Hepatocyte (in vitro differentiated cells): ENCODE data around the gene UBTD2. TPM values are rescaled to one million over a fixed set of nuclear protein-coding genes. Genes with fewer than 3 reads are reported as not detected.
A peak's percentile ranks its signal among the peaks of the same experiment; 100 is the strongest.

Experiments
- DNase-seq: peaks from one replicate; pipeline ENCODE4 v3.0.0-alpha.2; 2016; ENCODE audit warnings: low spot score
- H2AFZ ChIP-seq: fragments of 200-600 bp; sonication (generic); 2 replicates; pipeline ENCODE4 v1.6.0; 2016; ENCODE audit warnings: antibody characterized with exemption, mild to moderate bottlenecking
- H3K27ac ChIP-seq: fragments of 200-600 bp; sonication (generic); 2 replicates; pipeline ENCODE4 v1.5.1; 2016; ENCODE audit warnings: mild to moderate bottlenecking
- H3K27me3 ChIP-seq: fragments of 200-600 bp; sonication (generic); 2 replicates; pipeline ENCODE4 v1.6.1; 2016
- H3K36me3 ChIP-seq: fragments of 200-600 bp; sonication (generic); replicated peaks from 2 replicates; pipeline ENCODE4 v1.5.1; 2016; ENCODE audit warnings: low read depth; ENCODE audit not compliant: insufficient read depth
- H3K4me1 ChIP-seq: fragments of 200-600 bp; sonication (generic); 2 replicates; pipeline ENCODE4 v1.5.1; 2016; ENCODE audit warnings: mild to moderate bottlenecking, moderate library complexity; ENCODE audit not compliant: insufficient read depth
- H3K4me2 ChIP-seq: fragments of 200-600 bp; sonication (generic); 2 replicates; pipeline ENCODE4 v1.6.0; 2016
- H3K4me3 ChIP-seq: fragments of 200-600 bp; sonication (generic); 2 replicates; pipeline ENCODE4 v1.5.1; 2016; ENCODE audit warnings: mild to moderate bottlenecking
- H3K79me2 ChIP-seq: fragments of 200-600 bp; sonication (generic); 2 replicates; pipeline ENCODE4 v1.6.0; 2017; ENCODE audit warnings: mild to moderate bottlenecking
- H3K9me2 ChIP-seq: fragments of 200-600 bp; sonication (generic); replicated peaks from 2 replicates; pipeline ENCODE4 v1.6.0; 2017; ENCODE audit warnings: mild to moderate bottlenecking; ENCODE audit not compliant: insufficient read depth
- H3K9me3 ChIP-seq: fragments of 200-600 bp; sonication (generic); 2 replicates; pipeline ENCODE4 v1.5.1; 2016; ENCODE audit warnings: low read depth, mild to moderate bottlenecking
- H4K20me1 ChIP-seq: fragments of 200-600 bp; sonication (generic); 2 replicates; pipeline ENCODE4 v1.6.0; 2016; ENCODE audit warnings: mild to moderate bottlenecking; ENCODE audit not compliant: insufficient read depth, poor library complexity, severe bottlenecking
- CTCF ChIP-seq: fragments of 200-600 bp; sonication (generic); IDR thresholded peaks from 2 replicates; pipeline ENCODE4 v1.5.1; 2016; ENCODE audit warnings: antibody characterized with exemption, mild to moderate bottlenecking; ENCODE audit not compliant: poor library complexity
- EZH2 ChIP-seq: fragments of 200-600 bp; sonication (generic); IDR thresholded peaks from 2 replicates; pipeline ENCODE4 v1.6.1; 2016; ENCODE audit warnings: antibody characterized with exemption, mild to moderate bottlenecking, borderline replicate concordance
- EZH2phosphoT487 ChIP-seq: fragments of 200-600 bp; sonication (generic); IDR thresholded peaks from one replicate; pipeline ENCODE4 v1.6.1; 2018; ENCODE audit warnings: antibody characterized with exemption, mild to moderate bottlenecking, low read depth, moderate library complexity; ENCODE audit not compliant: unreplicated experiment, severe bottlenecking
- WGBS: methylation state at CpG from one replicate; pipeline ENCODE4 v1.1.6; 2016; ENCODE audit warnings: low lambda C conversion rate; ENCODE audit errors: missing lambda C conversion rate; 5-methylcytosine and 5-hydroxymethylcytosine counted together
- polyA plus RNA-seq: library from polyadenylated mRNA; unstranded; fragments of >200 nt; fragmentation: Nextera tagmentation; extraction: Ambion mirVana; gene quantifications from 2 replicates; pipeline ENCODE4 v1.2.1, GENCODE V29; 2016
- total RNA-seq: library from RNA; depleted of rRNA; stranded (reverse); fragments of >200 nt; gene quantifications from 2 replicates; pipeline ENCODE4 v1.2.3, GENCODE V29; 2014

The UBTD2 gene
- total and polyA plus RNA-seq, 2 experiments from 2014 or later = 27.4 to 51.7 TPM

GRCh38 chr5:172186114-172186695 is 97.4 kb downstream of the UBTD2 start:
- 93% methylated on average over 13 of the region's 13 CpGs for WGBS
- H3K79me2 ChIP-seq = peaks cover 38% of the 10 kb centered on the region

DNA sequence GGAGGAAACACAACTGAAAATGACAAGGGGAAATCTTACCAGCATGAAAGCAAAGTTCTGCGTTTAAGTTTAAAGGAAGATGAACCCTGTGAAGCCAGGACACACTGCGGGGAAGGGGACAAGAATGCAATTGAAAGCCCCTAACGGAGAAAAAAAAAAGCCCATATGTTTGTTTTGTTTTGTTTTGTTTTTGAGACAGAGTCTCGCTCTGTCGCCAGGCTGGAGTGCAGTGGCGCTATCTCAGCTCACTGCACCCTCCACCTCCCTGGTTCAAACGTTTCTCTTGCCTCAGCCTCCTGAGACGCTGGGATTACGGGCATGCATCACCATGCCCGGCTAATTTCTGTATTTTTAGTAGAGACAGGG is 98.5 kb downstream of the UBTD2 start:
- Histone ChIP-seq H3K36me3 (no peaks in the 10 kb centered on the region), H3K27ac (no peak overlapping the region), H3K4me1 (peaks cover 6% of the 10 kb centered on the region), H3K9me2 (no peaks in the 10 kb centered on the region), H3K79me2 (peaks cover 44% of the 10 kb centered on the region), H4K20me1 (no peaks in the 10 kb centered on the region), H3K4me3 (no peak overlapping the region), H3K9me3 (no peaks in the 10 kb centered on the region), H3K4me2 (no peak overlapping the region), H2AFZ (no peak overlapping the region), H3K27me3 (no peaks in the 10 kb centered on the region)
- WGBS = 85% methylated on average over 10 of the region's 10 CpGs
- TF ChIP-seq EZH2phosphoT487 (no peak), EZH2 (no peak), CTCF (no peak)
- DNase-seq = no peak

More at GRCh38 chr5:172186114-172186695, 97.4 kb downstream of the UBTD2 start:
- Histone ChIP-seq H3K36me3 (no peaks in the 10 kb centered on the region), H4K20me1 (no peaks in the 10 kb centered on the region), H3K4me2 (peak overlapping the region; percentile 97), H3K27me3 (no peaks in the 10 kb centered on the region), H3K27ac (no peak overlapping the region), H3K4me3 (no peak overlapping the region), H3K9me2 (no peaks in the 10 kb centered on the region), H3K9me3 (no peaks in the 10 kb centered on the region), H3K4me1 (peaks cover 6% of the 10 kb centered on the region), H2AFZ (no peak overlapping the region)
- DNase-seq = no peak
- TF ChIP-seq EZH2phosphoT487 (no peak), CTCF (no peak), EZH2 (no peak)

GRCh38 chr5:172183881-172184280 is 99.7 kb downstream of the UBTD2 start:
- Histone ChIP-seq H3K9me3 (no peaks in the 10 kb centered on the region), H3K4me3 (no peak overlapping the region), H2AFZ (no peak overlapping the region), H3K27me3 (no peaks in the 10 kb centered on the region), H3K36me3 (no peaks in the 10 kb centered on the region), H3K79me2 (peaks cover 48% of the 10 kb centered on the region), H3K27ac (no peak overlapping the region), H4K20me1 (no peaks in the 10 kb centered on the region), H3K4me2 (no peak overlapping the region), H3K9me2 (no peaks in the 10 kb centered on the region), H3K4me1 (peaks cover 6% of the 10 kb centered on the region)
- no peak for DNase-seq
- no peak for TF ChIP-seq EZH2
- no peak for TF ChIP-seq EZH2phosphoT487
- no peak for TF ChIP-seq CTCF
- 88% methylated on average over 4 of the region's 4 CpGs for WGBS

- no peak for DNase-seq
- Histone ChIP-seq H3K4me2 (no peak overlapping the region), H3K9me3 (no peaks in the 10 kb centered on the region), H3K4me1 (peaks cover 6% of the 10 kb centered on the region), H3K9me2 (no peaks in the 10 kb centered on the region), H3K27ac (no peak overlapping the region), H2AFZ (no peak overlapping the region), H3K36me3 (no peaks in the 10 kb centered on the region), H3K4me3 (no peak overlapping the region), H4K20me1 (no peaks in the 10 kb centered on the region), H3K79me2 (peaks cover 48% of the 10 kb centered on the region), H3K27me3 (no peaks in the 10 kb centered on the region)
- TF ChIP-seq EZH2phosphoT487 (no peak), CTCF (no peak), EZH2 (no peak)
- WGBS = 96% methylated on average over 6 of the region's 6 CpGs
These were observed 101.3 kb downstream of the UBTD2 start for GRCh38 chr5:172182291-172182690.
